HG03039 (cell line): Measurements from ENCODE around the gene COL8A1.

Experiments used
- ATAC-seq: cut with Tn5 transposase; IDR thresholded peaks from one replicate; pipeline ENCODE4 v1.9.1; 2021; ENCODE audit warnings: mild to moderate bottlenecking, moderate library complexity; ENCODE audit not compliant: unreplicated experiment

COL8A1 gene

GRCh38 chr3:99637368-99638111 is 854 bp upstream of the COL8A1 start:
- ATAC-seq = no peak

- ATAC-seq = no peak
Observed at GRCh38 chr3:99639579-99639978, 1.2 kb downstream of the COL8A1 start.

- ATAC-seq = no peak
Observed at GRCh38 chr3:99640214-99640851, 1.9 kb downstream of the COL8A1 start.

- no peak for ATAC-seq
Observed at GRCh38 chr3:99641480-99641879, 3.1 kb downstream of the COL8A1 start.

DNA sequence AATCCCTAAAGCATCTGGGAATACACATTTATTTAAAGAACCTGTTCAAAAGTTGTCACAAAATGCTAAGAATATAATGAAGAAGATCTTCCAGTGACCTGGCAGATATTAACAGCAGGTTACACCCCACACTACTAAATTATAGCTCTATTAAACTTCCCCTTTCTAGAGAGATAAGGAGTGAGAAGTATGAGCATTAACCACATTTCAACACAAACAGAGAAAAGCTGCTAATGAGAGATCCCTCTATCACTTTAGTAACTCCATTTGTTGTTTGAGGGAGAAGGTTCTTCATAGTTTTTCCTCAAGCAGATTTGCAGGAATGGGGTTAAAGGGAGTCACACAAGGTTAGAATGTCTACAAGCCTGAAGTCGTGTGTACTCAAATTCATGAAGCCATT is 3.6 kb downstream of the COL8A1 start:
- no peak for ATAC-seq

DNA sequence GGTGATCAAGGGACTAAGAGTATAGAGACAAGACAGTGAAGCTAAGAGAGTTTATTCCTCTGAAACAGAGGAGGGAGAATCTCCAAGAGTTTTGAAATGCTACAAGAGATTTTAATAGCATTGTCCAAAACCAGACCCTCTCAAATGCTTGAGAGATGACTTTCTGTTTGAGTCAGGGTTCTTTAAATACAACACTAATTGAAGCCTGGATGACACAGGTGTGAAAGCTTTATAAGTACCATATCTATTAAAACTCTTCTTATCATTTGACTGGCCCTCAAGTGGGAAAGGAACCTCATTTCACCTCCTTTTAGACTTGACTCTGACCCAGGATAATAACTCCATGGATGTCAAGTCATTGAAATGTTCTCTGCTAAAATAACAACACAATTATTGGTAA is 5.6 kb downstream of the COL8A1 start:
- ATAC-seq = no peak

- ATAC-seq = no peak
Observed at GRCh38 chr3:99644746-99645145, 6.4 kb downstream of the COL8A1 start.

DNA sequence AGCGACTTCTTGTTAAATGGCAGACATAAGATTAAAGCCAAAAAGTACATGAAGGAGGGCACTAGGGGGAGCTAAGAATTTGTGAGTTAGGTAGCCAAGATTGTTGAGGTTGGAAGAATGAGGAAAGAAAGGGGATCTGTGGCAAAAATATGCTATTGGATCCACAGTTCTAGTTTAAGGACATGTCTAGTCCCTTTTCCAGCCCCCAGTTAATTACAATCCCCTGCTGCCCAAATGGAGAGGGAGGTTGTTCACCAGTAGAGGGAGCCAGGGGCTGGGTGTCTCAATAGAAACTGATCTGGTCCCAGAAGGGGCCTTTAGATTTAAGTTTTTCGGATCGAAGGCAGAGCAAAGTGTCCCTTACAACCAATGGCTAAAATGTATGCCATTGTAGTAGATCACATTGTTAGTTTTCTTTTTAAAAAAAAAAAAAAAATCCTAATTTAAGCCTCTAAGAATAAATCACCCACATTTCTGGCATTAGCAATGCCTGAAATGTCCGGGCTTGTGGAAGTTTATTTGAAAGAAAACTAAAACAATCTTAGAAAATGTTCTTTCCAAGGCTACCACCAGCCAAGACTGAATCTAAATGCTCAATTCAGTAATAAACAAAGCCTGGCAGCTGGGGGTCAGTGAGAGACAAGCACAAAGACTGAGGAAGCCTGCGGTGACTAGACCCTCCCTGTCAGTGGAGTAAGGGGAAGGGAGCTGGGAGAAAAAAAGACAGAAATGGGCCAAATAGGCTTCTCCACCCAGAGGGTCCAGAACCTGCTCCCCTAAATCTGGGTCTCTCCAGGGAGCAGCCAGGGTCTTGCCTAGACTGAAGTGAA is 7.1 kb downstream of the COL8A1 start:
- no peak for ATAC-seq

- no peak for ATAC-seq
Observed at GRCh38 chr3:99646107-99646435, 7.7 kb downstream of the COL8A1 start.

DNA sequence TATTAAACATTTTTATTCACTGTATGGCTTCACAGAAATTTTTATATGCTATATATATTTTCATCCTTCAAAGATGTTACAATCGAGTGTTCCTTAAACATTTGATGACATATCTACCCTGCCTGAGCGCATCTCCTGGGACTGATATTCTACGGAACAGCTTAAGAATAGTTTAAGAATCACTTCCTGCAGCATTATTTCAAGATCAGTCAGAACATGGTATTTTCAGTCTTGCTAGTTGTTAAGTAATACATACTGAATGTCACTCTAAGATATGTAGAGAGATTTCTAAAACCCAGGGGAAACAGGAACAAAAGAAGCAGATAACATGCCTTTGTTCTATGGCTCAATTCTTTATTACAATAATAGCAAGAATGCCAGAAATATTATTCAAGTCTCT is 8.7 kb downstream of the COL8A1 start:
- ATAC-seq = no peak

DNA sequence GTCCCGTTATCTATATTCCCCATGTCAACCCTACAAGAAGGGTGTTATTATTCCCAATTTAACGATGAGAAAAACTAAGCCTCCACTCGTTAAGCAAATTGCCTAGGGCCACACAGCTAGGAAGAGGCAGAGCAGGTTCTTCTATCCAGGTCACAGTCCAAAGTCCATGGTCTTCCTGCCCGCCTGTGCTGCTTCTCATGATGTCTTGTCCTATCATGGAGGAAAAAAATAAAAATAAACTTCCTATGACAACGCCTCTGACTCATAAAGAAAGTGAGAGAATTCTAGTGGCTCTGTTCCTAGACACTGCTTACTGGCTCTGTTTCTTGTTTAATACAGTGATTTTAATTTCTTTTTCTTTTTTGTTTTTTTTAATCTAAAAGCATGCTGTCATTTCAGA is 9.7 kb downstream of the COL8A1 start:
- ATAC-seq = no peak

GRCh38 chr3:99648516-99648915 is 10.1 kb downstream of the COL8A1 start:
- no peak for ATAC-seq

DNA sequence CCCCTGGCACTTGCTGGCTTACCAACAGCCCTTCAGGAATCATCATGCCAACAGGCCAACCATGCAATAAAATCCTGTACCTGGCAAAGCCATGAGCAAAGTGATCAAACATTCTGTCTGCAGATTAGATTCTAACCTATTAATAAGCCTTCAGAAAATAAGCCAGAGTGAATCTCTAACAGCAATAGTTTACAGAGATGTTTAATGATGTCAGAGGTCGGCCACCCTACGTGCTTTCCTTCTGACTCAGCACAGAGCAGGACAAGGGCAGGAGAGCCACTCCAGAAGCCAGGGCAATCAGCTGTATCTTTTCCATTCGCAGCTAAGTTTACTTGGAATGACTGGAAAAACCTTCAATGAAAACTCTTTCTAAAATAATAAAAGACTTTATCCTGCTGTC is 13.1 kb downstream of the COL8A1 start:
- no peak for ATAC-seq

- ATAC-seq = no peak
Observed at GRCh38 chr3:99656624-99657023, 18.2 kb downstream of the COL8A1 start.

- ATAC-seq = no peak
Observed at GRCh38 chr3:99658274-99658673, 19.9 kb downstream of the COL8A1 start.

DNA sequence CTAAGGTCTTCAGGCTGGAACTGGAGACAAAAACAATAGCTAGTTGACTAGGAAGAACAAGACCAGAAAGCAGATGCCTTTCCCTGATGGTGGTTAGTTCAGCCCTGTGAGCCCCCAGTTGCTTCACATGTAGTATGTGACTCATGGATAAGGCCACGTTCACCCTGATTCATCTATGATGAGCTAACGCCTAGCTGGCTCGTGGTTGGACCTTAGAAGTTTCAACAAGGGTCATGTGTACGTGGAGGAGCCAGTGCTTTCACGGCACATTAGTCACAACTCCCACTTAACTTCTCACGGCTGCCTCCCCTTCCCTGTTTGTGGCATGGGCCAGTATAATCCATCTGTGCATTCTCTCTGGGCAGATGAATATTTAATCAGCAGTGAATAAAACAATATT is 20.6 kb downstream of the COL8A1 start:
- no peak for ATAC-seq

GRCh38 chr3:99659951-99660350 is 21.6 kb downstream of the COL8A1 start:
- no peak for ATAC-seq

GRCh38 chr3:99662838-99663570 is 24.6 kb downstream of the COL8A1 start:
- no peak for ATAC-seq

GRCh38 chr3:99663977-99664376 is 25.6 kb downstream of the COL8A1 start:
- ATAC-seq = no peak

- ATAC-seq = no peak
Observed at GRCh38 chr3:99665017-99665416, 26.6 kb downstream of the COL8A1 start.

- ATAC-seq = no peak
Observed at GRCh38 chr3:99666201-99666600, 27.8 kb downstream of the COL8A1 start.
